ENCODE measurements around the gene RAD51B.

- TF ChIP-seq ZFP37 (CRISPR knock-in tag; IDR thresholded peaks at IDR 0.05; ENCODE audit: borderline replicate concordance), result no peak
- TF ChIP-seq CTCF (CRISPR knock-in tag; IDR thresholded peaks at IDR 0.05), result no peak
- no peak for TF ChIP-seq ELF1 (CRISPR knock-in tag; IDR thresholded peaks at IDR 0.05)
- no peak for TF ChIP-seq ZSCAN29 (CRISPR knock-in tag; conservative IDR thresholded peaks at IDR 0.05)
- no peak for TF ChIP-seq MAX (IDR thresholded peaks at IDR 0.05)
- TF ChIP-seq FOXJ3 (CRISPR knock-in tag; IDR thresholded peaks at IDR 0.05; ENCODE audit: borderline replicate concordance), result no peak
- TF ChIP-seq GABPB1 (CRISPR knock-in tag; IDR thresholded peaks at IDR 0.05), result no peak
- no peak for TF ChIP-seq NFRKB (IDR thresholded peaks at IDR 0.05)
- TF ChIP-seq FOSL2 (CRISPR knock-in tag; IDR thresholded peaks at IDR 0.05), result no peak
Observed at GRCh38 chr14:68653108-68653507, 833.5 kb downstream of the RAD51B start.

Data from HepG2 (cell line).